ENCODE results near the gene GLTPD2. TPM values are rescaled to one million over a fixed set of nuclear protein-coding genes. Genes with fewer than 3 reads are reported as not detected.

The GLTPD2 gene
- total and polyA plus RNA-seq, 2 donors from 2014 or later: 0.35 to 12.5 TPM

GRCh38 chr17:4806777-4807604 is 18.2 kb downstream of the GLTPD2 start, which contains the start of gene PLD2:
TSS of gene PLD2 (plus strand) at chr17:4807152. CDS start at chr17:4807773, 621 bp downstream.
- H3K27ac ChIP-seq (ENCODE audit: low read depth in 2 of 2, low read length in 2 of 2): no peak within 1 kb of the TSS
- H3K9ac ChIP-seq (ENCODE audit: low read length in 3 of 3): peak within 1 kb of the TSS; percentile 20 to 62 (median 58)
- peaks cover 0 to 2% (median 0%) of the 10 kb centered on the region in 3 donors for H3K36me3 ChIP-seq (ENCODE audit: control insufficient read depth in 2 of 3, insufficient read depth in 3 of 3, low read length in 3 of 3)
- no peaks in the 10 kb centered on the region for H3K27me3 ChIP-seq (ENCODE audit: control insufficient read depth, insufficient read depth, low read length)
- no peaks in the 10 kb centered on the region for H3K9me3 ChIP-seq (ENCODE audit: control insufficient read depth in 2 of 3, insufficient read depth in 1 of 3, low read length in 3 of 3)
- H3K4me3 ChIP-seq (ENCODE audit: low read length in 3 of 3): peak within 1 kb of the TSS; percentile 50 to 62 (median 60)
- DNase-seq: peak; percentile 86 to 95 (median 91)
- TF ChIP-seq CTCF (IDR thresholded peaks at IDR 0.05; ENCODE audit: borderline replicate concordance, extremely low read depth, insufficient read depth): no peak
- intact Hi-C loops (cut with DNase I): no loop called here
- FAIRE-seq: no peak
- peaks cover 0 to 4% (median 3%) of the 10 kb centered on the region in 3 donors for H3K4me1 ChIP-seq (ENCODE audit: control insufficient read depth in 2 of 3, insufficient read depth in 2 of 3, low read depth in 1 of 3, low read length in 3 of 3)

- Histone ChIP-seq H3K4me1 (ENCODE audit: control insufficient read depth in 2 of 3, insufficient read depth in 2 of 3, low read depth in 1 of 3, low read length in 3 of 3) (peaks cover 0 to 4% (median 3%) of the 10 kb centered on the region in 3 donors), H3K4me3 (ENCODE audit: low read length in 3 of 3) (peak overlapping the region; percentile 50 to 62 (median 56)), H3K36me3 (ENCODE audit: control insufficient read depth in 2 of 3, insufficient read depth in 3 of 3, low read length in 3 of 3) (peaks cover 0 to 2% (median 0%) of the 10 kb centered on the region in 3 donors), H3K27me3 (ENCODE audit: control insufficient read depth, insufficient read depth, low read length) (no peaks in the 10 kb centered on the region), H3K9ac (ENCODE audit: low read length in 3 of 3) (peak overlapping the region in 2 of 3 donors; percentile 15 to 41), H3K27ac (ENCODE audit: low read depth in 2 of 2, low read length in 2 of 2) (no peak overlapping the region), H3K9me3 (ENCODE audit: control insufficient read depth in 2 of 3, insufficient read depth in 1 of 3, low read length in 3 of 3) (no peaks in the 10 kb centered on the region)
- DNase-seq: peak in 1 of 5 donors; percentile 81
- no peak for TF ChIP-seq CTCF (IDR thresholded peaks at IDR 0.05; ENCODE audit: borderline replicate concordance, extremely low read depth, insufficient read depth)
- no peak for FAIRE-seq
- intact Hi-C loops (cut with DNase I): no loop called here
These were observed 19.0 kb downstream of the GLTPD2 start for GRCh38 chr17:4807605-4808377.

GRCh38 chr17:4808378-4808767 is 19.6 kb downstream of the GLTPD2 start:
- no peak for TF ChIP-seq CTCF (IDR thresholded peaks at IDR 0.05; ENCODE audit: borderline replicate concordance, extremely low read depth, insufficient read depth)
- Histone ChIP-seq H3K4me1 (ENCODE audit: control insufficient read depth in 2 of 3, insufficient read depth in 2 of 3, low read depth in 1 of 3, low read length in 3 of 3) (peaks cover 0 to 4% (median 3%) of the 10 kb centered on the region in 3 donors), H3K4me3 (ENCODE audit: low read length in 3 of 3) (peak overlapping the region in 1 of 3 donors; percentile 56), H3K27ac (ENCODE audit: low read depth in 2 of 2, low read length in 2 of 2) (no peak overlapping the region), H3K9me3 (ENCODE audit: control insufficient read depth in 2 of 3, insufficient read depth in 1 of 3, low read length in 3 of 3) (no peaks in the 10 kb centered on the region), H3K9ac (ENCODE audit: low read length in 3 of 3) (no peak overlapping the region), H3K27me3 (ENCODE audit: control insufficient read depth, insufficient read depth, low read length) (no peaks in the 10 kb centered on the region), H3K36me3 (ENCODE audit: control insufficient read depth in 2 of 3, insufficient read depth in 3 of 3, low read length in 3 of 3) (peaks cover 0 to 2% (median 0%) of the 10 kb centered on the region in 3 donors)
- intact Hi-C loops (cut with DNase I): no loop called here
- DNase-seq (no peak), FAIRE-seq (no peak)

Data from kidney (tissue), 14 donors.